ENCODE data around the gene STX8.

The STX8 gene

GRCh38 chr17:9221922-9222180 lies 353.8 kb downstream of the STX8 start:
- Histone ChIP-seq H3K4me3 (replicated peaks; ENCODE audit: low read depth, low read length) (no peak overlapping the region), H3K36me3 (ENCODE audit: control insufficient read depth, insufficient read depth, low read length) (no peaks in the 10 kb centered on the region), H3K27me3 (replicated peaks; ENCODE audit: control insufficient read depth, insufficient read depth, low read length) (no peaks in the 10 kb centered on the region)
- TF ChIP-seq CTCF (IDR thresholded peaks at IDR 0.05; ENCODE audit: insufficient read depth, low read length, poor library complexity, severe bottlenecking), result no peak
- DNase-seq (ENCODE audit: extremely low read depth, insufficient read length), result no peak

GRCh38 chr17:9221147-9221921 lies 354.3 kb downstream of the STX8 start:
- Histone ChIP-seq H3K27me3 (replicated peaks; ENCODE audit: control insufficient read depth, insufficient read depth, low read length) (no peaks in the 10 kb centered on the region), H3K4me3 (replicated peaks; ENCODE audit: low read depth, low read length) (no peak overlapping the region), H3K36me3 (ENCODE audit: control insufficient read depth, insufficient read depth, low read length) (no peaks in the 10 kb centered on the region)
- no peak for TF ChIP-seq CTCF (IDR thresholded peaks at IDR 0.05; ENCODE audit: insufficient read depth, low read length, poor library complexity, severe bottlenecking)
- no peak for DNase-seq (ENCODE audit: extremely low read depth, insufficient read length)

GRCh38 chr17:9220398-9221146 lies 355.0 kb downstream of the STX8 start:
- Histone ChIP-seq H3K27me3 (replicated peaks; ENCODE audit: control insufficient read depth, insufficient read depth, low read length) (no peaks in the 10 kb centered on the region), H3K4me3 (replicated peaks; ENCODE audit: low read depth, low read length) (no peak overlapping the region), H3K36me3 (ENCODE audit: control insufficient read depth, insufficient read depth, low read length) (no peaks in the 10 kb centered on the region)
- TF ChIP-seq CTCF (IDR thresholded peaks at IDR 0.05; ENCODE audit: insufficient read depth, low read length, poor library complexity, severe bottlenecking), result no peak
- DNase-seq (ENCODE audit: extremely low read depth, insufficient read length), result no peak

GRCh38 chr17:9219631-9220397 lies 355.8 kb downstream of the STX8 start:
- Histone ChIP-seq H3K36me3 (ENCODE audit: control insufficient read depth, insufficient read depth, low read length) (no peaks in the 10 kb centered on the region), H3K4me3 (replicated peaks; ENCODE audit: low read depth, low read length) (no peak overlapping the region), H3K27me3 (replicated peaks; ENCODE audit: control insufficient read depth, insufficient read depth, low read length) (no peaks in the 10 kb centered on the region)
- no peak for DNase-seq (ENCODE audit: extremely low read depth, insufficient read length)
- no peak for TF ChIP-seq CTCF (IDR thresholded peaks at IDR 0.05; ENCODE audit: insufficient read depth, low read length, poor library complexity, severe bottlenecking)

- Histone ChIP-seq H3K36me3 (ENCODE audit: control insufficient read depth, insufficient read depth, low read length) (no peaks in the 10 kb centered on the region), H3K4me3 (replicated peaks; ENCODE audit: low read depth, low read length) (no peak overlapping the region), H3K27me3 (replicated peaks; ENCODE audit: control insufficient read depth, insufficient read depth, low read length) (no peaks in the 10 kb centered on the region)
- no peak for DNase-seq (ENCODE audit: extremely low read depth, insufficient read length)
- TF ChIP-seq CTCF (IDR thresholded peaks at IDR 0.05; ENCODE audit: insufficient read depth, low read length, poor library complexity, severe bottlenecking), result no peak
These were observed 356.7 kb downstream of the STX8 start for GRCh38 chr17:9218911-9219310.
